PC-9 (cell line): Measurements from ENCODE around the gene SHANK2.

ENCODE experiments used
- EZH2 ChIP-seq: fragments of 200-600 bp; sonication (generic); IDR thresholded peaks from 2 replicates; pipeline ENCODE4 v1.8.0; 2017; ENCODE audit warnings: antibody characterized with exemption, low read depth
- TF ChIP-seq, protein P1 (sequence below): fragments of 200-600 bp; sonication (generic); conservative IDR thresholded peaks from 2 replicates; pipeline ENCODE4 v1.6.1; 2017; ENCODE audit warnings: mixed run types, antibody characterized with exemption, mild to moderate bottlenecking, moderate library complexity

DNA sequence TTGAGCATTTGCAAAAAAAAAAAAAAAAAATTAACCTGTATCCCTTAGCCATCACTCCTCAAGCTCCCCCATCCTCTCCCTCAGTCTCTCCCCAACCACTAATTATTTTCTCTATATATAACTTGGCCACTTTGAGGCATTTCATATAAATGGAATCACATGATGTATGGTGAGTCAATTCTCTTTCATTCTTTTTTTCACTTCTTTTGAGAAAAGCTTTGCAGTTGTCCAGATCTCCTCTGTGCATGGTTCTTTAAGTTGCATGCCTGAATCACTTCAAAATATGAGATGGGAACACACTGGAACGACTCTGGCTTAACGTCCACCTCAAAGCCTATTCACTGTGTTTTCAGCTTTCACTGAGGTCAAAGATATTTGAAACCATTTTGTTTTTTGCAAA is 40.7 kb downstream of the SHANK2 start:
- TF ChIP-seq, protein P1, sequence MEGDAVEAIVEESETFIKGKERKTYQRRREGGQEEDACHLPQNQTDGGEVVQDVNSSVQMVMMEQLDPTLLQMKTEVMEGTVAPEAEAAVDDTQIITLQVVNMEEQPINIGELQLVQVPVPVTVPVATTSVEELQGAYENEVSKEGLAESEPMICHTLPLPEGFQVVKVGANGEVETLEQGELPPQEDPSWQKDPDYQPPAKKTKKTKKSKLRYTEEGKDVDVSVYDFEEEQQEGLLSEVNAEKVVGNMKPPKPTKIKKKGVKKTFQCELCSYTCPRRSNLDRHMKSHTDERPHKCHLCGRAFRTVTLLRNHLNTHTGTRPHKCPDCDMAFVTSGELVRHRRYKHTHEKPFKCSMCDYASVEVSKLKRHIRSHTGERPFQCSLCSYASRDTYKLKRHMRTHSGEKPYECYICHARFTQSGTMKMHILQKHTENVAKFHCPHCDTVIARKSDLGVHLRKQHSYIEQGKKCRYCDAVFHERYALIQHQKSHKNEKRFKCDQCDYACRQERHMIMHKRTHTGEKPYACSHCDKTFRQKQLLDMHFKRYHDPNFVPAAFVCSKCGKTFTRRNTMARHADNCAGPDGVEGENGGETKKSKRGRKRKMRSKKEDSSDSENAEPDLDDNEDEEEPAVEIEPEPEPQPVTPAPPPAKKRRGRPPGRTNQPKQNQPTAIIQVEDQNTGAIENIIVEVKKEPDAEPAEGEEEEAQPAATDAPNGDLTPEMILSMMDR, result no peak
- no peak for TF ChIP-seq EZH2
